Astrocyte of the cerebellum (primary cell): ENCODE results near the gene MKLN1.

Experiments used
- DNase-seq: peaks from one replicate; pipeline ENCODE4 v3.0.0-alpha.2; 2011; ENCODE audit warnings: low read depth
- H3K4me3 ChIP-seq: 2 replicates; pipeline ENCODE4 v1.5.1; 2011; ENCODE audit warnings: mild to moderate bottlenecking, low read depth, low read length, moderate library complexity
- in situ Hi-C: cut with HindIII; loops from 2 replicates; pipeline ENCODE4 v1.10.0; 2017; ENCODE audit warnings: low sequenced_read_pairs
- TF ChIP-seq, protein P1 (sequence below): IDR thresholded peaks from 2 replicates; pipeline ENCODE4 v1.5.1; 2012; ENCODE audit warnings: low read length, low read depth, moderate library complexity, mild to moderate bottlenecking; ENCODE audit errors: missing control alignments

Gene MKLN1

DNA sequence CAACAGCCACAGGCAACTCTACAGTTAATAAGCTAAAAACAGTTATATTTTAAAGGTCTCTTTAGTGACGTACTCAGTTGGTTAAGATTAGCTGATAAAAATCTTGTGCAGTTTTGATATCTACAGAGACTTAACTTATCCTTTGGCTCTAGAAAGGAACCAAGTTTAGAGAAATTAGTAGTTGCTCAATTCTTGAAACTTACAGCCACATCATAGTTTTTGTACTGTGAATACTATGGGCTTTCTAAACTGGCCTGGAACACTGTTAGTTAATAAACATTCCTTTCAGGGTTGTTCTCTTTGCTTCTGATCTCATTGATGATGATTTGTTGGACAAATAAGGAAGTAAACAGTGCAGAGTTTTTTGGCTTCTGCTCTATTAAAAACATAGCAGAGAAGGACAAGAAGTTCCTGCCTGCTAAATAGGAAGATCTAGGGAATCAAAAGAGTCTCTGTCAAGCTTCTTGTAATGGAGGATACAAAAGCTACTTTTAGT, 73.1 kb downstream of the MKLN1 start:
- no peak for DNase-seq
- H3K4me3 ChIP-seq, result no peak overlapping the region
- in situ Hi-C loops, result no loop called here
- TF ChIP-seq, protein P1, sequence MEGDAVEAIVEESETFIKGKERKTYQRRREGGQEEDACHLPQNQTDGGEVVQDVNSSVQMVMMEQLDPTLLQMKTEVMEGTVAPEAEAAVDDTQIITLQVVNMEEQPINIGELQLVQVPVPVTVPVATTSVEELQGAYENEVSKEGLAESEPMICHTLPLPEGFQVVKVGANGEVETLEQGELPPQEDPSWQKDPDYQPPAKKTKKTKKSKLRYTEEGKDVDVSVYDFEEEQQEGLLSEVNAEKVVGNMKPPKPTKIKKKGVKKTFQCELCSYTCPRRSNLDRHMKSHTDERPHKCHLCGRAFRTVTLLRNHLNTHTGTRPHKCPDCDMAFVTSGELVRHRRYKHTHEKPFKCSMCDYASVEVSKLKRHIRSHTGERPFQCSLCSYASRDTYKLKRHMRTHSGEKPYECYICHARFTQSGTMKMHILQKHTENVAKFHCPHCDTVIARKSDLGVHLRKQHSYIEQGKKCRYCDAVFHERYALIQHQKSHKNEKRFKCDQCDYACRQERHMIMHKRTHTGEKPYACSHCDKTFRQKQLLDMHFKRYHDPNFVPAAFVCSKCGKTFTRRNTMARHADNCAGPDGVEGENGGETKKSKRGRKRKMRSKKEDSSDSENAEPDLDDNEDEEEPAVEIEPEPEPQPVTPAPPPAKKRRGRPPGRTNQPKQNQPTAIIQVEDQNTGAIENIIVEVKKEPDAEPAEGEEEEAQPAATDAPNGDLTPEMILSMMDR, result no peak

DNA sequence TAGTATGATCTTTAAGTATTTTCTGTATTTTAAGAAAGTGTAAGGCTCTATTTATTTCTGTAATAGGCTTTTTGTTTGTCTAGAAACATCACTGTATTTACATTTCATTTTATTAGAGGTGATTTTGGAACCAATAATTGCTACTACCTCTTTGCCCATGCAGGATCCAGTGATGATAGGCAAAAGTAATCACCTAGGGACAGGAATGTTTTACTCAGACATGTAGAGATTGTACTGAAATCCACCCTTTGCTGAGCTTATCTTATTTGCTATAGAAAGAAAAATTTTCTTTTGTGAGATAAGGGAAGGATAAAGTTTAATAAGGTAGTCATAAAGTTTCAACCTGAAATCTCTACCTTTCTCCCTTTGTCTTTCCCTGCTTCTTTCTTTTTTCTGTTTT, 73.5 kb downstream of the MKLN1 start:
- TF ChIP-seq, protein P1, result no peak
- no peak overlapping the region for H3K4me3 ChIP-seq
- DNase-seq, result no peak
- in situ Hi-C loops, result no loop called here

- no peak for DNase-seq
- in situ Hi-C loops, result no loop called here
- no peak overlapping the region for H3K4me3 ChIP-seq
- TF ChIP-seq, protein P1, result no peak
These were observed 75.6 kb downstream of the MKLN1 start for GRCh38 chr7:131403322-131403721.

DNA sequence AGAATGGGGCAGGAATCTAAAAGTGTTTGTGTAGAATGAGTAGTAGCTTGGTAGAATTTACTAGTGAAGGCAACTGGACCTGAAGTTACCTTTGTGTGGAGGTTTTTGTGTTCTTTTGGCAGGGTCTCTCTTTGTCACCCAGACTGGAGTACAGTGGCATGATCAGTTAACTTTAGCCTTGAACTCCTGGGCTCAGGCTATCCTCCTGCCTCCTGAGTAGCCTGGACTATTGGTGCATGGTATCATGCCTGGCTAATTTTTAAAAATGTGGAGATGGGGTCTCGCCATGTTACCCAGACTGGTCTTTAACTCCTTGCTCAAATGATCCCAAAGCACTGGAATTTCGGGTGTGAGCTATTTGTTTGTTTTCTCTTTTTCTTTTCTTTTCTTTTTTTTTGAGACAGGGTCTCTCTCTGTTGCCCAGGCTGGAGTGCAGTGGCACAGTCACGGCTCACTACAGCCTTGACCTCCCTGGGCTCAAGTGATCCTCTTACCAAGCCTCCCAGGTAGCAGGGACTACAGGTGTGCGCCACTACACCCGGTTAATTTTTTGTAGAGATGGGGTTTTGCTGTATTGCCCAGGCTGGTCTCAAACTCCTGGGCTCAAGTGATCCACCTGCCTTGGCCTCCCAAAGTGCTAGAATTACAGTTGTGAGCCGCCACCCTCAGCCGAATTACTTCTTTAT, 76.7 kb downstream of the MKLN1 start:
- TF ChIP-seq, protein P1, result no peak
- no peak for DNase-seq
- in situ Hi-C loops, result no loop called here
- no peak overlapping the region for H3K4me3 ChIP-seq

GRCh38 chr7:131409129-131409766, 81.6 kb downstream of the MKLN1 start:
- in situ Hi-C loops, result no loop called here
- DNase-seq, result no peak
- TF ChIP-seq, protein P1, result no peak
- H3K4me3 ChIP-seq, result no peak overlapping the region

DNA sequence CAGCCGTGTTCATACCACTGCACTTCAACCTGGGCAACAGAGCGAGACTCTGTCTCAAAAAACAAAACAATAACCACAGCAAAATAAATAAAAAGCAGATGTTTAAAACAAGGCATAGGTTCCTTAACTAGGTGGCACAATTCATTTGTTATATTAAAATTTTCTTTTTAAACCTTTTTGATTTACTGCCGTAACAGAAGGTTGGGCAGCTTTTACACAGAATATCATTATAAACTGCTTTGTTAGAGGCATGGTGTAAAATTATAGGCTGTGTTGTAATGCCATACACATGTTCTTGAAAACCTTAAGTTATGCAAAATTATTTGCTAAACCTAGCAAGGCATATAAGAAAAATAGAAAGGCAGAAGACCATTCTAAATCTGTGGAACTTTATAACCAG, 84.4 kb downstream of the MKLN1 start:
- in situ Hi-C loops, result no loop called here
- TF ChIP-seq, protein P1, result no peak
- DNase-seq, result no peak
- no peak overlapping the region for H3K4me3 ChIP-seq
